ENCODE measurements around the gene KANK3.
"Not testable (repeated sequence)": the region's sequence is repeated elsewhere in the genome, so short reads cannot be mapped to it uniquely, and the experiment has no call there.

GRCh38 chr19:8341504-8341903 is 1.6 kb downstream of the KANK3 start:
- not testable (repeated sequence) for TF ChIP-seq CTCF, POLR2AphosphoS5 (IDR thresholded peaks at IDR 0.05)

All from sigmoid colon (tissue), 4 donors.